NCI-H524 (cell line): ENCODE results near the gene GLOD4.
"Not testable (repeated sequence)": the region's sequence is repeated elsewhere in the genome, so short reads cannot be mapped to it uniquely, and the experiment has no call there.

Experiments used
- DNase-seq, 2 experiments: peaks; one replicate each; lab custom pipeline; 2025; lab: John Stamatoyannopoulos, UW

GLOD4 gene, protein sequence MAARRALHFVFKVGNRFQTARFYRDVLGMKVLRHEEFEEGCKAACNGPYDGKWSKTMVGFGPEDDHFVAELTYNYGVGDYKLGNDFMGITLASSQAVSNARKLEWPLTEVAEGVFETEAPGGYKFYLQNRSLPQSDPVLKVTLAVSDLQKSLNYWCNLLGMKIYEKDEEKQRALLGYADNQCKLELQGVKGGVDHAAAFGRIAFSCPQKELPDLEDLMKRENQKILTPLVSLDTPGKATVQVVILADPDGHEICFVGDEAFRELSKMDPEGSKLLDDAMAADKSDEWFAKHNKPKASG

DNA sequence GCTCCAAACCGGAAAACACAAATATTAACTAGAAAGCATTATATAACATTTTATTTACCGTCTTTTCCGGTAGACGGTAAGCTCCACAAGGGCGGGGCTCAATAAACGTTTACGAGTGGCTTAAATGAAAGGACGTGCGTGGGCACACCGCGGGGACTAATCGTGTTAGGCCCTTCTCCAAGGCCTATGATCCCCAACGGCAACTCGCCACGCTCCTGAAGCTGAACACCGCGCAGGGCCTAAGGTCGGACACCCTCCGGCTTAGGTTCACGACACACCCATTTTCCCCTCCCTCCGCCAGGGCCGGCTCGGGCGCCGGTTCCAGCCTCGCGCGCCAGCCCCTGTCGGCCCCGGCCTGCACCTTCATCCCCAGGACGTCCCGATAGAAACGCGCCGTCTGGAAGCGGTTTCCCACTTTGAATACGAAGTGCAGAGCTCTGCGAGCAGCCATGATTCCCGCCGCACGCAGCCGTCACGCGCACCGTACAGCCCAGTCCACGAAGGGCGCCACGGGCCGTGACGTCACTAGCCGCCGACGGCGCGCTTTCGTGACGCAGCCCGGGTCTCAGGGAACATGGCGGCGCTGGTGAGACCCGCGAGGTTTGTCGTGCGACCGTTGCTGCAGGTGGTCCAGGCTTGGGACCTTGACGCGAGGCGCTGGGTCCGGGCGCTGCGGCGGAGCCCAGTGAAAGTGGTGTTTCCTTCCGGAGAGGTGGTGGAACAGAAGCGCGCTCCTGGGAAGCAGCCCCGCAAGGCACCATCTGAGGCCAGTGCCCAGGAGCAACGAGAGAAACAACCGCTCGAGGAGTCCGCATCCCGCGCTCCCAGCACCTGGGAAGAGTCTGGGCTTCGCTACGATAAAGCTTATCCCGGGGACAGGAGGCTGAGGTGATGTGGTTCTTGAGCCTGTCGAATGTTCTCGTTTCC is at the start of gene GLOD4, which contains the start of gene MRM3:
GLOD4 (minus strand) TSS at position 476 of the 927 bp plus-strand sequence; CDS start at position 451, 25 bp downstream.
MRM3 (plus strand) TSS at position 549 of the 927 bp plus-strand sequence; CDS start at position 575, 26 bp downstream.
- DNase-seq = peak; percentile 68 to 79

DNA sequence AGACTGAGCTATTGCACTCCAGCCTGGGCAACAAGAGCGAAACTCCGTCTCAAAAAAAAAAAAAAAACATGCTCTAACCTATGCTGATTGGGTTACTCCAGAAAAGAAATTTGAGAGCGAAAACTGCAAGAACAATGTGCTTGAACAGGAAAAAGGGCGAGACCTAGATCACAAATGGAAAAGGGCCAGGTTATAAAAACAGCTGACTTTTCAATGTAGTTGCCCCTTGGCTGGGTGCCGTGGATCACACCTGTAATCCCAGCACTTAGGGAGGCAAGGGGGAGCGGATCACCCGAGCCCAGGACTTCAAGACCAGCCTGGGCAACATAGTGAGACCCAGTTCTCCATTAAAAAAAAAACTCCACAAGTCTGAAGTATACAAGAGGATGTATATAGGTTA is 48.9 kb upstream of the GLOD4 start:
- no peak for DNase-seq

DNA sequence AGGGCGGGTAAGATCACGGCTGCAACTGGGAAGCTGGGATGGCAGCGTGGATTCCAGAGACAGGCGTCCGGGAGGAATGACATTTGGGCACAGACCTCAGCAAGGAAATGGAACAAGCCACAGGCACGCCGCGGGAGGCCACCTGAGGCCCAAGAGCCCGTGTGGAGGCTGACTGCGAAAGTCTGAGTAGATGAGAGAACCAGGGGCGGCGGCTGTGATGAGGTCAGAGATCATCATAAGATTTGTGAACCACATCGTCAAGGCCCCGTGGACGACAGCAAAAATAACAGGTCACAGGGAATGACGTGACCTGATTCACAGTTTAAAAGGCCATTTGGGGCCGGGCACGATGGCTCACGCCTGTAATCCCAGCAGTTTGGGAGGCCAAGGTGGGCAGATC is 48.3 kb upstream of the GLOD4 start:
- DNase-seq = no peak

DNA sequence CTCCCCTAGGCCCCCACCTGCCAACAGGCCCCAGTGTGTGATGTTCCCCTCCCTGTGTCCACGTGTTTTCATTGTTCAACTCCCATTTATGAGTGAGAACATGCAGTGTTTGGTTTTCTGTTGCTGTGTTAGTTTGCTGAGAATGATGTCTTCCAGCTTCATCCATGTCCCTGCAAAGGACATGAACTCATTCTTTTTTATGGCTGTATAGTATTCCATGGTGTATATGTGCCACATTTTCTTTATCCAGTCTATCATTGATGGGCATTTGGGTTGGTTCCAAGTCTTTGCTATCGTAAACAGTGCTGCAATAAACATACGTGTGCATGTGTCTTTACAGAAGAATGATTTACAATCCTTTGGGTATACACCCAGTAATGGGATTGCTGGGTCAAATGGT is 47.5 kb upstream of the GLOD4 start:
- DNase-seq = not testable (repeated sequence)

DNA sequence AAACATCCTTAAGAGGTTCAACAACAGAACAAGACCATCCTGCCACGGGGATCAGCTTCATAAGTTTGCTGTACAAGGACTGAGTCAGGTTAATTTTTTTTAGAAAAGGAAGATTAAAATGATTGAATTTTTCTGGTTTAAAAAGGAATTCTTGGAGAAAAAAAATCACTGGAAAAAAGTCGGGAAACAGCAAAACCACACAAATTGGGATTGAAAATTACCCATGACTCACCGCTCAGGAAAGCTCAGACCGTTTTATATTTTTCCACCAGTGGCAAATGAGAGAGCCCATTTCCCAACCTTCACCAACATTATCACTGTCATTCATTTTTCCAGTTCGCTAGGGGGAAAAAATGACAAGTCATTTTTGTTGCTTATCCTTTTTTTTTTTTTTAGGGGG is 46.7 kb upstream of the GLOD4 start:
- no peak for DNase-seq

DNA sequence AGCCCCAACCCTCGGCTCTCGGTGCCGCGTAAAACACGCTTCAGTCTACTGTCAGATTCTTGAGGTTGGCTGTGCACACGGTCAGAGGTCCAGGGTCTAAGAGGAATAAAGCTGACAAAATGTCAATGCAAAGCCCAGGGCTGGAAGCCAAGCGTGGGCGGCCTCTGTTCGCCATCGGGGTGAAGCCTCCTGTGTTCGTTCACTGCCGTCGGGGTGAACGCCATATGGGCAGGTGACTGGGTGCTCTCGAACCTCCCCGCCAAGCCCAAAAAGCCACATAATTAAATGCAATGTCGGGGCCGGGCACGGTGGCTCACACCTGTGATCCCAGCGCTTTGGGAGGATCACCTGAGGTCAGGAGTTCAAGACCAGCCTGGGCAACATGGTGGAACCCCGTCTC is 44.7 kb upstream of the GLOD4 start:
- DNase-seq = no peak

DNA sequence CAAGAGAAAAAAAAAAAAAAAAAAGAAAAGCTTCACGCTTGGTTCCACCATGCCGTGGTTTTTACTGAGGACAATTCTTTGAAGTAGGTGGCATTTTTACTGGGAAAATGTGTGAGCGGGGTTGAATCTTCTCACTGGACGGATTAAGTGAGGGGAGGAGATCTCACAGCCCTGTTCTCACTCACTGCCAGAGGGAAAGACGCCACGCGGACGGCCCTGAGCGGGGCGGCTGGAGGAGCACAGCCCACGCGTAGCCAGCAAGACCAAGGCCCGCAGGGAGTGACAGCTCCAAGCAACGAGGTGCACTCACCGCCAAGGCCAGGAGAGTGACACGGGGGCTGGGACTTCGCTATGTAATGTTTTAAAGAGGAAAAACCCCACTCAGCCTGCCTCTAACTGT is 43.1 kb upstream of the GLOD4 start:
- DNase-seq = no peak

DNA sequence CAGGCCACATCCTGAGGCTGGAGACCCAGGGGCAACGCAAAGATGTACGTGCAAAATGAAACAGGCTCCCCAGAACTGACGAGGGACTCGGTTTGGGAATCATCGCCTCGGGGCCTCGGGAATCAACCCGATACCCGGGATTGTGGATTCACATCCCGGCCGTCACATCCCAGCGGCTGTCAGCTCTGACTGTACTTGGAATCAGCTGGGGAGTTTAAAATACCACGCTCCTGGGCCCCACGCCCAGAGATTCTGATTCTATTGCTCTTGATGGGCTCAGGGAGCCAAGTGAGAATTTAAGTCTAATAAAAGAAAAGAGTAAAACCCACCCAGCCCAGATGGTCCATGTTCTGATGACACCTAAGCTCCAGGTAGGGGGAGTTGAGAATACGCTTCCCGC is 42.3 kb upstream of the GLOD4 start:
- no peak for DNase-seq

DNA sequence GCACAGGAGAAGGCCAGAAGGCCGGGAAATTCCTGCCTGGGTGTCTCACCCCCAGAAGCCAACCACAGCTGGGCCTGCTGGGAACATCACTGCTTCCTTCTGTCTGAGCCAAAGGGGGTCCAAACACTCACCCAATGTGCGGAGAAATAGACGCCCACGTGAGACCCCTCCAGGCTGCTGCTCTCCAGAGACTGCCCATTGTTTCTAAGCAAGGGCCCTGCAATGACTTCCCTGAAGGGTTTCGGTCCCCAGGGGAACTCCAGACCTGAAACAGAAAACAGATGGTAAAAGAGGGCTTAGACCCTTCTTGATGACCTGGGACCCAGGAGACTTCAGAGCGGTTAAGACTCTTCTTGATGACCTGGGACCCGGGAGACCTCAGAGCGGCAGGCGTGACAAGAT is 41.4 kb upstream of the GLOD4 start:
- peak; percentile 96 to 97 for DNase-seq

DNA sequence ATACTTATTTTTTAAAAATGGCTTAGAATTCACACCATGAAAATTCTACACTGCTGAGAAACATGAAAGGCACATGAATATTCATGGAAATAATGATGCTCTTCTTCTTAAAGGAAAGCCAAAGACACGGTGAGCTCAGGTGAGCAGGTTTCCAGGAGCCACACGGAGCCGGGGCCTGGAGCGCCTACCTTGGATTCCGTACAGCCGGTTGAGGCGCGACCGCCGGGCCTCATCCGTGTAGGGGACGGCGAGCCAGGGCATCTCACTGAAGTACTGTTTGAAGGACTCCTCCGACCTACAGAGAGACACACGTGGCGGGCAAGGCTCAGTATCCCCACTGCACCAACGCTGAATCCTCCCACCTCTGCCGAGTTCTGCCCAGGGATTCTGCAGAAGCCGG is 37.2 kb upstream of the GLOD4 start:
- no peak for DNase-seq

DNA sequence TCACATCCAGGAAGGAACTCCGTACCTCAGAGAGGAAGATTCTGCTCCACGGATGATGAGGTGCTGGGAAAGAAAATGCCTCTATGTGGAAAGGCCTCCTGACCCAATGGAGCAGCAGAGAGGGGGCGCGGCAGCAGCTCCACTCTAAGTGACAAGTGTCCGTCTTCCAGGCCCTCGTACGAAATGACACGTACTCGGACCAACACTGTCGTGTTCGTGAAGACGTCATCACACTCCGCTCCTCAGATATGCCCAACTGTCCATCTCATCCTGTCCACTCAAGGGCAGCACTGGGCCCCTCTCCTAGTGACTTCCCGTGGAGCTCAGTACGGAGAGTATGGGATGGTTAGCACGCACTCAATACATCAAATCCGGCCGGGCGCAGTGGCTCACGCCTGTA is 32.3 kb upstream of the GLOD4 start:
- DNase-seq = no peak

DNA sequence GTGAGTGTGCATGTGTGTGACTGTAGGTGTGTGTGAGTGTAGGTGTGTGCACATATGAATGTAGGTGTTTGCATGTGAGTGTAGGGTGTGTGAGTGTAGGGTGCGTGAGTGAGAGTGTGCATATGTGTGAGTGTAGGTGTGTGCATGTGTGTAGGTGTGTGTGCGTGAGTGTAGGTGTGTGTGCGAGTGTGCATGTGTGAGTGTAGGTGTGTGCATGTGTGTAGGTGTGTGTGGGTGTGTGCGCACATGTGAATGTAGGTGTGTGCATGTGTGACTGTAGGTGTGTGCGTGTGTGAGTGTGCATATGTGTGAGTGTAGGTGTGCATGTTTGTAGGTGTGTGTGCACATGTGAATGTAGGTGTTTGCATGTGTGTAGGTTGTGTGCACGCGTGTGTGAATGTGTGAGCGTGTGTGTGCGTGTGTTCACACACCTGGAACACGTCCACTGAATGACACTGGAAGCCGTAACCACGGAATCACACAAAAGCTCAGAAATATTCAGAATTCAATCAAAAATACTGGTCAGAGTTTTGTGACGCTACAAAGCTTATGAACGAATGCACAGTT is 30.6 kb upstream of the GLOD4 start:
- no peak for DNase-seq

DNA sequence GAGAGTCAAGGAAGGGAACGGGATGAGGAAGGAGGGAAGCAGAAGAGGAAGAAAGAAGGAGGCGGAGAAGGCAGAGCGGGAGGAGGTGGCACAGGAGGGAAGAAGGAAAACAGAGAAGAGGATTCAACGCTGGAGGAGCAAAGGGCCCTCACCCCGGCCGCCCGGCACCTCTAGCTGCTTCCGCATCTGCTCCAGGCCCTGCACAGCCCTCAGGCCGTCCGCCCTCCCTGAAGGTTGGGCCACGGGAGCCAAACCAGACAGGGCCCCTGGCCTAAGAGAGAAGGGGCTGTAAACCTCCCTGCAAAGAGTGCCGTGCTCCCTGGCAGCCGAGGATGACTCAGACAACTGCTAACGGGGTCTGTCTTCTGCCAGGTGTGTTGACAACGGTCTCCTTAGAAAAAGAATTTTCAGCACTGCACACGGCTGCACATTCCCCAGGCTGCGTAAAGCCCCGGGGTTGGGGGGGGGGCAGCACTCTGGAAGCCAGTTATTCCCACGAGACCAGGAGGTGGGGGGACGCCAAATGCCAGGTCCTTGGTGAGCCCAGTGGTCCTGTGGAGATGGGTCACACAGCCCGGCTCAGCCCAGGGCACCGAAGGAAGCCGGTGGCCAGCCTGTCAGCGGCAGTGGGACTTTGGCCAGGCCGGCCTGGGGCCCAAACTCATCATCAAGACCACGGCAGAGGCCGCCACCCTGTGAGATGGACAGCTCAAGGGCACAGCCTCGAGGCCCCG is 29.1 kb upstream of the GLOD4 start:
- DNase-seq = no peak

DNA sequence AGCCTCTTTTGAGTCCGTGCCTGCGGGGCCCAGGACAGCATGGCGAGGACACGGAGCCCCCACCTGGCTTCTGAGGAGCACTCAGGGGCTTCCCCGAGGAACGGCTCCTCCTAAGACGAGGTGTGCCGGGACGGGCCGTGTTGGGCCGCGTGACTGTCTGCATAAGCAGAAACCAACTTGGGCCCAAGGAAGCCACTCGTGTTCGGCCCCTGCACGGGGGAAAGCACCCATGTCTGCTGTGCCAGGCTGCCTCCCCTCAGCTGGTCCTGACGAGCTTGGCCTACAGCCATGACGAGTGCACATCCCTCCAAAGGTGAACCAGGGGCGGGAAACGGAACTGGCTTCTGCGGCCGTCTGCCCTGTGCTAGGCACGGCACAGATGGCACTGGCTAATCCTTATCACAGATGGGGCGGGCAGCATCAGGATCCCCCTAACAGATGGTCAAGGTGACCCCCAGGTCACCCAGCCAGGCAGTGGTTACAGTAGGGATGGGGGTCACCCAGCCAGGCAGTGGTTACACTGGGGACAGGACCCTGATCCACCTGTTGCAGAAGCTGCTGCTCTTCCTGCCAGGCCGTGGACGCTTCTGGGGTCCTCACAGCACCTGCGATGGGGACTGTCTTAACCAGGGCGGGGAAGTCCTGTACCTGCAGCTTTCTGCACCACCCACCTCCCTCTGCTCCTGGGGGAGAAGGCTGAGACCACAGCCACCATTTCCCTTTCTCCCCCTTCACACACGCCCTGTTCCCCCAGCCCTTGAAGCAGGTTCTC is 25.6 kb upstream of the GLOD4 start:
- peak; percentile 81 to 85 for DNase-seq

DNA sequence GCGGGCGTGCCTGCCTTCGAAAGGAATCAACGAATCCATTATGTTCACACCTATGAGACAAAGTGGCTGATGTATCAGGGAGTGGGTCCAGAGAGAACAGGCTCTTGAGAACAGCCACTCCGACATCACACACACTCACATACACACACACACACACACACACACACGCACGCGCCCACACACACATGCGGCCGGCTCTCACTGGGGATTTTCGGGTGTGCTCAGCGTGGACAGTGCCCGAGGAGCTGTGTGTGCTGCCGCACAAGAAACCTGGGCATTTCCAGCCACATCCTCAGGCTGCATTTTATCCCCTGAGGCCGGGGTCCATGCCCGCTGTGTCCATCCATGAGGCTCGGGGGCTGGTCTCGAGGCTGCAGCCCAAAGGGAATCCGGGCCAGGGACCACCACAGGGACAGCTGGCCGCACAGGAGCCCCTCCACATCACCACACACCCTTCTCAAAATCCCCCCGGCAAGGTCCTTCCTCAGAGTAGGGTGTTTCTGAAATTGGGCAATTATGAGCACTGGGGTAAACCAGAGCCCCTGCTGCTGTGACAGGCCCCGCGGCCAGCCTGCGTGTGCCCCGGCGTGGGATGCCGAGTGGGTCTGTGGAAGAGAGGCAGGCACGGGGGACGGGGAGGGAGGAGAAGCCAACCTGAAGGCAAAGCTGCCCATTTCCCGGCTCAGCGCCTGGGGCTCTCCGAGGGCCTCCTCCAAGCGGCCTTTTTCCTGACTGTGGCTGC is 24.9 kb upstream of the GLOD4 start:
- DNase-seq = peak in 1 of 2 experiments; percentile 18

DNA sequence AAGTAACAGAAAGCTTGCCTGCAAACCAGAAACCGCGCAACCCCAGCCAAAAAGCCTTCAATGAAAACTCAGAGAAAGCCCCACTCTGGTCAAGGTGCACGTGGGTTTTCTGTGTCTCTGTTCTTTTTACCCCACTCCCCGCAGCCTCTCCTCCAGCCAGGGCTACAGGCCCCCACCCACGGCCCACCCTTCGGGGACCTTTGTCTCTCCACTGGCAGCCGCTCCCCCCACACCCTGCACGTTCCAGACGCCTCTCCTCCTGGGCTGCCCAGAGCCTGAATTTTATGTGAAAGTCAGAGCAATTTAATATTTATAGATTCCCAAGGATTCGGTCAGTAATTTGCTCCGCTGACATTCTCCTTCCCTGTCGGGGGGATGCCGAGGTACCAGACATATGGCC is 24.3 kb upstream of the GLOD4 start:
- DNase-seq = no peak

DNA sequence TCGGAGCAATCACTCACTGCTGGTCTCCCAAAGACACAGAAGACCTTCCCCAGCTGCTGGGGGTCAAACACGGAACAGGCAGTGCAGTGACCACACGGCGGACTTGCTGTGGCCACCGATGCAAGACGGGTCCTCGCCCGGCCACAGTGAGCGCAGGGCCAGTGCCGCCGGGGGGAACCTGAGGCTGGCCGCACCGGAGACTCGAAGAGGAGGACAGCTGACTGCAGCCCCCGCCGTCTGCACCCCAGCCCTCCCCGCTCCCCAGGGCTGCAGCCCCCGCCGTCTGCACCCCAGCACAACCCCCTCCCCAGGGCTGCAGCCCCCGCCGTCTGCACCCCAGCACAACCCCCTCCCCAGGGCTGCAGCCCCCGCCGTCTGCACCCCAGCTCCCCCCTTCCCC is 23.8 kb upstream of the GLOD4 start:
- DNase-seq = not testable (repeated sequence)

DNA sequence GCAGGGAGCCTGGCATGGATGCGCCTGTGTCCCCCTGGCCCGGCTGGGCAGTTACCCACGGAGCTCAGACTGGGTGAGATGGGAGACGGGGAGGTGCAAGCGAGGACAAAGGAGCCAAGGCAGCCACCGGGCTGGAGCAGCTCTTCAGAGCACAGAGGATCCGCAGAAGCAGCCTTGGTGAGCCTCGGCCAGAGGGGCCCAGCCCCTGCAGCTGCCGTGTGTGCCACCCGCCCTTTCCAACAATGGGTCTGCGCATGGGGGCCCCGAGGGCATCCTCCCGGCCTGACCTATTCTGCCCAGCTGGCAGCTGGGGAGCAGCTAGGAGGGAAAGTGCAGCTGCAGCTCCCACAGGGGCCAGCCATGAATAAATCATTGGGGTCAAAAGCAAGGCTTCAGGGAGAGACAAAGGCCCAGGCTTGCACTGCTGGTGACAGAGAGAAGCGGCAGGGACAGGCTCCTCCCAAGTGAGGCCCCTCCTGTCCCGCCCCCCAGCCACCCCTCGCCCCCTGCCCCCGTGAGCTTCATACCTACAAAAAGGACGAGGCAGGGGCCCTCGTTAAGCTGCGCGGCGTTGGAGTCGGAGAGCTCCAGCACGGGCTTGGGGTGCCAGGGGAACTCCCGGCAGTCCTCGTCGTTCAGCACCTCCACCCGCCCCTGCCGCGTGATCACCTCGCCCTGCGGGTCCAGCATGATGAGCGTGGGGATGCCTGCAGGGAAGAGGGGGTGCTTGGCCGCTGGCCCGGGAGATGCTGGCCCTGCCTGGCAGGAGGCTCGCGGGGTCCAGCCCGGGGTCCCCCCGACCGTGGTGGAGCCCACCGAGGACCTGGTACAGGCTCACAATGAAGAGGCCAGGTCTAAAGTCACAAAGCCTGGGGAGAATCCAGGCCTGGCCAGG is 22.7 kb upstream of the GLOD4 start:
- no peak for DNase-seq
